ENCODE data around the gene FOXN1.

The FOXN1 gene

DNA sequence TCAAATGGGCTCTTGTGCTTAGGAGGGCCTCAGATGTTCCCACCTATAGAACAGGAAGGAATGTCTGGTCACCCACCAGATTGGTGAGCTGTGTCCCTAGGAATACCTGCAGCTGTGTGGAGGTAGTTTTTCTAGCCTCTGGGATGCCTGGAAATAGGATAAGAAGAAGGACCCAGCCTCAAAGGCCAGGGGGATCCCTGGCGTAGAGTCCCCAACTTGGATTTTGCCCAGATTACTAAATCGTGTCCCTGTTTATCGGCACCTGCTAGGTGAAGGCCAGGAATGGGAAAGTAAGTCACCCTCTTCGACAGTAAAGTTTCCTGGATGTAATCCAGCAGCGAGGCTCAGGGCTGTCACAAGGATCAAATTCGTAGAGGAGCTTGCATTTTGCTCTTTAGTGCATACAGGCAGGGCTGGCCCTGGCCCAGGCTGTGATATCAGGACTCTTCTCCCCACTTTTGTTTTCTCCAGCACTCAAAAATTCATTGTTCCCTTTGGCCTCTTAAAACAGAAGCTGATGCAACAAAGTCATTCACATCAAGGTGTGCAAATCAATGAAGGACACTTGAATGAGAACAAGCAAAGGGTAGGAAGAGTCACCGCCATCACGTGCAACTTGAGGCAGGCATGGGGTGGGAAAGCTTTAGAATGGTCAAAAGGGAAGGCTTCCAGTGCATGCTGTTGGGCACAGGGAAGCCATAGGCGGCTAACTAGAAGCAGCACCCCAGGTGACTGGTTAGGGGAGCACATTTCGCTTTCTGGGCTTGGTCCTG lies 25.2 kb upstream of the FOXN1 start:
- no peak for DNase-seq (ENCODE audit: extremely low read depth, low read depth)
- TF ChIP-seq, protein P1, sequence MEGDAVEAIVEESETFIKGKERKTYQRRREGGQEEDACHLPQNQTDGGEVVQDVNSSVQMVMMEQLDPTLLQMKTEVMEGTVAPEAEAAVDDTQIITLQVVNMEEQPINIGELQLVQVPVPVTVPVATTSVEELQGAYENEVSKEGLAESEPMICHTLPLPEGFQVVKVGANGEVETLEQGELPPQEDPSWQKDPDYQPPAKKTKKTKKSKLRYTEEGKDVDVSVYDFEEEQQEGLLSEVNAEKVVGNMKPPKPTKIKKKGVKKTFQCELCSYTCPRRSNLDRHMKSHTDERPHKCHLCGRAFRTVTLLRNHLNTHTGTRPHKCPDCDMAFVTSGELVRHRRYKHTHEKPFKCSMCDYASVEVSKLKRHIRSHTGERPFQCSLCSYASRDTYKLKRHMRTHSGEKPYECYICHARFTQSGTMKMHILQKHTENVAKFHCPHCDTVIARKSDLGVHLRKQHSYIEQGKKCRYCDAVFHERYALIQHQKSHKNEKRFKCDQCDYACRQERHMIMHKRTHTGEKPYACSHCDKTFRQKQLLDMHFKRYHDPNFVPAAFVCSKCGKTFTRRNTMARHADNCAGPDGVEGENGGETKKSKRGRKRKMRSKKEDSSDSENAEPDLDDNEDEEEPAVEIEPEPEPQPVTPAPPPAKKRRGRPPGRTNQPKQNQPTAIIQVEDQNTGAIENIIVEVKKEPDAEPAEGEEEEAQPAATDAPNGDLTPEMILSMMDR (IDR thresholded peaks at IDR 0.05; ENCODE audit: low read depth, low read length) = no peak

DNA sequence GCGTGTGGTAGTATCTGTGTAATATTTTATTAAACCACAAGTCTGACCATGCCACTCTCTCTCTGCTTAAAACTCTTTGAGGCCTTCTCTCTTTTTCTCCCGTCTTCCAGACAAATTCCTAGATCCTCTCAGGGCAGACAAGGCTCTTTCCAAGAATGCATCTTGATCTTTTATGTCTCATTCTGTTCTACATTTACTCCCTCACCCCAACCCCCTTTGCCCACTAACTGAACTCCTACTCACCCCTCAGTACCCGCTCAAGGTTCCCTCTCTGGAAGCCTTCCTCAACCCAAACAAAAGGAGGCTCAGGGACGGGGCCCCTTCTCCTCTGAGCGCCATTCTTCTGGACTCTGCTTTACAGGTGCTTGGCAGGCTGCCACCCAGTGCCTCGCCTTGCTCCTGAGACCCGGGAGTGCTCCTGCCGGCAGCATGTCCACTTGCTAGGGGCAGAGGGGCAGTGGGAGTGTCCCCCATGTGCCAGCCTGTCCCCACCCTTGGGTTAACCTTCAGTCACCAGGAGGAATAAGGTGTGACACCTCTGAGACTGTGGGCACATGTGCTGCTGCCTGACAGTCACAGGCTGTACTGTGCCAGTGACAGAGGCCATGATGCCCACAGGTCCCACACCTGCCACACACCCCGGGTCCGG lies 23.5 kb upstream of the FOXN1 start:
- DNase-seq (ENCODE audit: extremely low read depth, low read depth) = no peak
- TF ChIP-seq, protein P1 (IDR thresholded peaks at IDR 0.05; ENCODE audit: low read depth, low read length) = no peak

DNA sequence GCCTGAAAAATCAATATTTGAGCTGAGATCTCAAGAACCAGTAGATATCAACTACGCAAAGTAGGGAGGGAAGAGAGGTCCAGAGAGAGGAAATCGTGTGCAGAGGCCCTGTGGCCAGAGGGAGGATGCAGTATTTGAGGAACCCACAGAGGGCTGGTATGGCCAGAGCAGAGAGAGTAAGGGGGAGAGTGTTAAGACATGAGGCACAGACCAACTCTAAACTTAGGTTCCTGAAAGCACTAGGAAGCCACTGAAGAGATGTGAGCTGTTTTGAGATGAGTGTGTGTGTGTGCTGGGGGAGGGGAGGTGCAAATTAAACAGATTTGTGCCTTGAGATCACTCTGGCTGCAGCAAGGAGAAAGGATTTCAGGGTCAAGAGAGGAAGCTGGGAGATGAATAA lies 21.9 kb upstream of the FOXN1 start:
- DNase-seq (ENCODE audit: extremely low read depth, low read depth) = no peak
- TF ChIP-seq, protein P1 (IDR thresholded peaks at IDR 0.05; ENCODE audit: low read depth, low read length) = no peak

DNA sequence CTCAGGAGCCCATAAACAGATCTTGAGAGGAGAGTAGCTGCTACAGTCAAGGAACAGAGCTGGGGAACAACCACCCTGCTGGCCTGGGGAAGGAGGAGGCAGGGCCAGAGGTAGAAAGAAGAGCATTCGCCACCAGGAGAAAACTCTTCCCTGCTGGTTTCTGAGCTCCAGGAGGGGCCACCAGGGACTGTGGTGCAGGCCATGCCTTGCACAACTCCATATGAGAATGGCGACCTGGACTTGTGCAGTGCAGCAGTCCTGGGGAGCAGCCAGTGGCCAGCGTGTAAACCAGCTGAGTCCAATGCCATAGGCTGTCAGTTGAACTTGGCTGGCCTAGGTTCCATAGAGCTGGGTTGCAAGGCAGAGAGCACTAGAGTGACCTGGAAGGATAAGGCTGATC lies 21.1 kb upstream of the FOXN1 start:
- TF ChIP-seq, protein P1 (IDR thresholded peaks at IDR 0.05; ENCODE audit: low read depth, low read length) = no peak
- no peak for DNase-seq (ENCODE audit: extremely low read depth, low read depth)

DNA sequence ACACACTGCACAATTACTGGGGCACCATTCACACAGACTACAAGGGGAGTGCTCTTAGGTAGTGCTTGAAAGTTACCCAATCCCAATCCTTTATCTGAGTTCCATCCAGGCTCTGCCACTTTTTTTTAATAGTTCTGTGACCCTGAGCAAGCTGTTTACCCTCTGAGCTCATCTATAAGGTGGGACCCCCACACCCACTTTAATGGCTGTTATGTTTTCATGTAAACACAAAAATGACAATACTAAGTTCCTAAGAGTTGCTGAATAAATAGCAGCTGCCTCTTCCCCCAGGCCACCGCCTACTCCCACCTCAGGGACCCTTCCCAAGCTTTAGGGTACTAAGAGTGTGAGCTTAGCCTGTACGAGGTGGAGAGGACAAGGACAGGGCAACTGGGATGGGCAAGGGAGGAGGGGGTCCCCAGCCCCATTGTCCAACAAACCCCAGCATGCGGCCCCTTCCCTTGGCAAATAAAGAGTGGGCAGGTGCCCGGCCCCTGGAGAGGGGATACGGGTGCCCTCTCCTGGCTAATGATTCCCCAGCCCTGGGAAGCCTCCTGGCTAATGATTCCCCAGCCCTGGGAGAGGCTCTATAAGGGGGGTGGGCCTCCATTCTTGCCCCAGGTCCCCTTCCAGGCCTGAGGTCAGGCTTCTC lies 18.1 kb upstream of the FOXN1 start:
- TF ChIP-seq, protein P1 (IDR thresholded peaks at IDR 0.05; ENCODE audit: low read depth, low read length) = no peak
- DNase-seq (ENCODE audit: extremely low read depth, low read depth) = no peak

DNA sequence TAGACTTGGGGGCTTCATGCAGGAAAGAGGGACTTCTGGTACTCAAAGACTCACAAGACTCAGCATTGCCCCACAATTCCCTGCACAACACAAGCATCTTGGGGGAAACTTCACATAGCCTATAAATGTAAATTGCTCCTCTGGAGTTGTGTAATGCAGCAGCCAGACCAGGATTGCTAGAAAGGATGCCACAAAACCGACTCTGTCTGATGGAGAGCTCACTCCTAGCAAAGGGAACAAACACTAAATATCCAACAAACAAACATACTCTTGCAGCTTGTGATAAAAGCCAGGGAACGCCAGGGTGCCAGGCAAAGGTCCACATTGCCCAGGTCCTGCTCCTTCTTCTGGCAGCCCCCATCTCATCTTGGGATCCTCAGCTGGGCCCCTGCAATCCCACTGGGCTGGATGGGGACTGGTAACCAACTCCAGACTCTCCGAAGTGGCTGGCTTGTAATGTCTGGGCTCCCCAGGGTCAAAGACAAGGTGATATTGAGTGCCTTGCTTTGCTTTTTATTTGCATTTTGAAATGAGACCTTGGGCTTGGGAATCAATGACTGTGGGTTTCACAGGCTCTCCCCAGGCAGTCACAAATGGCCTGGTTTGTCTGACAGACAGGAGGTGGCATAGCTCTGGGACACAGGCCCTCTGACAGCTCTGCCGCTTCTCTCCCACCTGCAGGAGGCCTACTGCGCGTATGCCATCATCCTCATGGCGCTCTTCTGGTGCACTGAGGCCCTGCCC lies 17.4 kb upstream of the FOXN1 start:
- TF ChIP-seq, protein P1 (IDR thresholded peaks at IDR 0.05; ENCODE audit: low read depth, low read length) = no peak

More for the DNA sequence above, 17.4 kb upstream of the FOXN1 start:
- no peak for DNase-seq (ENCODE audit: extremely low read depth, low read depth)
